Natural killer cell (primary cell): ENCODE data around the gene F11. TPM values are rescaled to one million over a fixed set of nuclear protein-coding genes. Genes with fewer than 3 reads are reported as not detected.

Experiments used
- ATAC-seq, 3 donors: fragments of 150-1000 bp in 2 of 3; fragments of 200-7000 bp in 1 of 3; cut with Tn5 transposase; 1 replicate in 1 of 3; 2 replicates in 2 of 3; pipeline ENCODE4 v1.10.0; 2021; ENCODE audit warnings: mild to moderate bottlenecking in 2 of 3, moderate library complexity in 2 of 3
- DNase-seq, 2 donors: peaks; one replicate each; pipeline versions ENCODE4 v3.0.0 to v3.0.0-alpha.2; 2013 to 2021; ENCODE audit warnings: mixed read lengths in 1 of 2
- H3K27ac ChIP-seq: one replicate; pipeline ENCODE4 v1.5.1; 2013; ENCODE audit warnings: mild to moderate bottlenecking, low read length
- H3K27me3 ChIP-seq: one replicate; pipeline ENCODE4 v1.6.1; 2013; ENCODE audit warnings: low read length; ENCODE audit not compliant: control insufficient read depth, insufficient read depth
- H3K36me3 ChIP-seq: one replicate; pipeline ENCODE4 v1.6.1; 2013; ENCODE audit warnings: low read length; ENCODE audit not compliant: control insufficient read depth, insufficient read depth
- H3K4me1 ChIP-seq: one replicate; pipeline ENCODE4 v1.6.1; 2013; ENCODE audit warnings: low read length; ENCODE audit not compliant: control insufficient read depth, insufficient read depth
- H3K4me3 ChIP-seq: one replicate; pipeline ENCODE4 v1.5.1; 2013; ENCODE audit warnings: low read length
- H3K9me3 ChIP-seq: one replicate; pipeline ENCODE4 v1.6.1; 2013; ENCODE audit warnings: low read length; ENCODE audit not compliant: control insufficient read depth, insufficient read depth
- H3K27ac Mint-ChIP-seq, 2 donors: one replicate each; pipeline ENCODE4 v1.8.0; 2022; ENCODE audit warnings: mild to moderate bottlenecking in 2 of 2, mixed read lengths in 2 of 2, moderate library complexity in 1 of 2
- H3K27me3 Mint-ChIP-seq, 2 donors: one replicate each; pipeline ENCODE4 v1.8.0; 2022; ENCODE audit warnings: low read depth in 2 of 2, mixed read lengths in 2 of 2
- H3K36me3 Mint-ChIP-seq: one replicate; pipeline ENCODE4 v1.8.0; 2022; ENCODE audit warnings: mixed read lengths
- H3K4me1 Mint-ChIP-seq, 2 donors: one replicate each; pipeline ENCODE4 v1.8.0; 2022; ENCODE audit warnings: mixed read lengths in 2 of 2
- H3K4me3 Mint-ChIP-seq: one replicate; pipeline ENCODE4 v1.8.0; 2022; ENCODE audit warnings: mild to moderate bottlenecking, moderate library complexity, mixed read lengths
- H3K9me3 Mint-ChIP-seq, 2 donors: one replicate each; pipeline ENCODE4 v1.8.0; 2022; ENCODE audit warnings: mixed read lengths in 2 of 2
- WGBS: methylation state at CpG from one replicate; pipeline ENCODE4 v1.1.7; 2013; ENCODE audit warnings: missing lambda C conversion rate; ENCODE audit not compliant: insufficient coverage; 5-methylcytosine and 5-hydroxymethylcytosine counted together
- intact Hi-C: fragments of 100-400 bp; cut with micrococcal nuclease; formaldehyde crosslinking; loops from one replicate; pipeline ENCODE4 v1.14.2; 2022
- total RNA-seq, 4 donors: library from RNA; stranded (reverse); fragments of 120-200 nt in 1 of 4; gene quantifications; one replicate each; pipeline versions ENCODE4 v1.2.3 to v1.2.4, GENCODE V29; 2013 to 2022
- TF ChIP-seq, protein P1 (sequence below): fragments of 200-600 bp; IDR thresholded peaks from one replicate; pipeline ENCODE4 v1.8.0; 2022; ENCODE audit warnings: antibody characterized with exemption

The F11 gene
- total RNA-seq, 3 donors from 2014 or later (not counting 1 experiment from before 2014, with no cell fraction given): 0.68 to 1.1 TPM; not detected in 1

DNA sequence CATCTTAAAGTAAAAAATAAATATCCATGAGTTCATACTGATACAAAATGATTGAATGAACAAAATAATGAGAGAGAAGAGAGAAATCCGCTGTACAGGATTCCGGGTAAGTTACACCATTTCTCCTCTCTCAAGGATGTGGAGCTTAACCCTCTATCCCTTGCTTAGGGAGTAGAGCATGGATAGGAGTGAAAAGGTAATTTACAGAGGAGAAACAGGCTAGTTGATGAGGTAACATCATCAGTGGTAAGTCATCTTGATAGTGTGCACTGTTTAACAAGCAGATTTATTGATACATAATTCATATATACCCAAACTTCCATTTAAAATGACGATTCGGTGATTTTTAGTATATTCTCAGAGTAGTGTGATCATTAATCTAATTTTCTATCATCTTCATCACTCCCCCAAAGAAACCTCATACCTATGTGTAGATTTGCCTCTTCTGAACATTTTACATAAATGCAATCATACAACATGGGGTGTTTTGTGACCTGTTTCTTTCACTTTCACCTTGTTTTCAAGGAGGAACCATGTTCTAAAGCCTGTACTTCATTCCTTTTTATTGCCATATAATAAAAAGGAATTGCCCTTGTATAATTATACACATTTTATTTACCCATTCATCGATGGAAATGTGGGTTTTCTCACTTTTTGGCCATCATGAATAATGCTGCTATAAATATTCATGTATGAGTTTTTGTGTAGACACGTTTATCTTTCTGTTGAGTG is 34.8 kb downstream of the F11 start:
- WGBS: 85% methylated on average over 1 of the region's 6 CpGs
- intact Hi-C loops: no loop called here
- H3K9me3 ChIP-seq: no peaks in the 10 kb centered on the region
- H3K27ac Mint-ChIP-seq: no peak overlapping the region
- H3K4me3 Mint-ChIP-seq: no peak overlapping the region
- H3K4me1 Mint-ChIP-seq: no peaks in the 10 kb centered on the region
- no peak overlapping the region for H3K4me3 ChIP-seq
- no peaks in the 10 kb centered on the region for H3K36me3 Mint-ChIP-seq
- H3K9me3 Mint-ChIP-seq: no peaks in the 10 kb centered on the region
- H3K27me3 ChIP-seq: peaks cover 6% of the 10 kb centered on the region
- H3K27me3 Mint-ChIP-seq: peaks cover 24 to 30% of the 10 kb centered on the region in 2 donors
- DNase-seq: no peak
- no peaks in the 10 kb centered on the region for H3K36me3 ChIP-seq
- no peak overlapping the region for H3K27ac ChIP-seq
- no peak for ATAC-seq
- TF ChIP-seq, protein P1, sequence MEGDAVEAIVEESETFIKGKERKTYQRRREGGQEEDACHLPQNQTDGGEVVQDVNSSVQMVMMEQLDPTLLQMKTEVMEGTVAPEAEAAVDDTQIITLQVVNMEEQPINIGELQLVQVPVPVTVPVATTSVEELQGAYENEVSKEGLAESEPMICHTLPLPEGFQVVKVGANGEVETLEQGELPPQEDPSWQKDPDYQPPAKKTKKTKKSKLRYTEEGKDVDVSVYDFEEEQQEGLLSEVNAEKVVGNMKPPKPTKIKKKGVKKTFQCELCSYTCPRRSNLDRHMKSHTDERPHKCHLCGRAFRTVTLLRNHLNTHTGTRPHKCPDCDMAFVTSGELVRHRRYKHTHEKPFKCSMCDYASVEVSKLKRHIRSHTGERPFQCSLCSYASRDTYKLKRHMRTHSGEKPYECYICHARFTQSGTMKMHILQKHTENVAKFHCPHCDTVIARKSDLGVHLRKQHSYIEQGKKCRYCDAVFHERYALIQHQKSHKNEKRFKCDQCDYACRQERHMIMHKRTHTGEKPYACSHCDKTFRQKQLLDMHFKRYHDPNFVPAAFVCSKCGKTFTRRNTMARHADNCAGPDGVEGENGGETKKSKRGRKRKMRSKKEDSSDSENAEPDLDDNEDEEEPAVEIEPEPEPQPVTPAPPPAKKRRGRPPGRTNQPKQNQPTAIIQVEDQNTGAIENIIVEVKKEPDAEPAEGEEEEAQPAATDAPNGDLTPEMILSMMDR: no peak
- H3K4me1 ChIP-seq: no peaks in the 10 kb centered on the region

DNA sequence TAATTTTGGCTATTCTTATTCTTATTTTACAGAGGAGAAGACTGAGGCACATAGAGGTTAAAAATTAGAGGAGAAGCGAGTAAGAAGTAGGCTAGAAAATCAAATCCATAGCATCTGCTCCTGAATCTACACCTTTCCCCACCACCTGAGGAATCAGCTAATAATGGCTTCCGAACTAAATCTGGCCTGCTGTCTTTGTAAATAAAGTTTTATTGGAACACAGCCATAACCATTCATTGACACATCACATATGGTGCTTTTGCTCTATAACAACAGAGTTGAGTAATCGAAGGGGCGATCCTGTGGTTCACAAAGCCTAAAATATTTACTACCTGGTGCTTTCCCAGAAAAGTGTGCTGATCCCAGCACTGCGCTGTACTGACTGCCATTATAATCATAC is 38.2 kb downstream of the F11 start:
- Histone ChIP-seq H3K27ac (no peak overlapping the region), H3K27me3 (no peaks in the 10 kb centered on the region), H3K9me3 (no peaks in the 10 kb centered on the region), H3K4me3 (no peak overlapping the region), H3K36me3 (no peaks in the 10 kb centered on the region), H3K4me1 (no peaks in the 10 kb centered on the region)
- WGBS: 92% methylated on average over 3 of the region's 5 CpGs
- Mint-ChIP-seq H3K36me3 (no peaks in the 10 kb centered on the region), H3K27me3 (peaks cover 24 to 29% of the 10 kb centered on the region in 2 donors), H3K9me3 (no peaks in the 10 kb centered on the region), H3K4me1 (no peaks in the 10 kb centered on the region), H3K27ac (no peak overlapping the region), H3K4me3 (no peak overlapping the region)
- ATAC-seq: no peak
- no peak for DNase-seq
- intact Hi-C loops: no loop called here
- TF ChIP-seq, protein P1: no peak

DNA sequence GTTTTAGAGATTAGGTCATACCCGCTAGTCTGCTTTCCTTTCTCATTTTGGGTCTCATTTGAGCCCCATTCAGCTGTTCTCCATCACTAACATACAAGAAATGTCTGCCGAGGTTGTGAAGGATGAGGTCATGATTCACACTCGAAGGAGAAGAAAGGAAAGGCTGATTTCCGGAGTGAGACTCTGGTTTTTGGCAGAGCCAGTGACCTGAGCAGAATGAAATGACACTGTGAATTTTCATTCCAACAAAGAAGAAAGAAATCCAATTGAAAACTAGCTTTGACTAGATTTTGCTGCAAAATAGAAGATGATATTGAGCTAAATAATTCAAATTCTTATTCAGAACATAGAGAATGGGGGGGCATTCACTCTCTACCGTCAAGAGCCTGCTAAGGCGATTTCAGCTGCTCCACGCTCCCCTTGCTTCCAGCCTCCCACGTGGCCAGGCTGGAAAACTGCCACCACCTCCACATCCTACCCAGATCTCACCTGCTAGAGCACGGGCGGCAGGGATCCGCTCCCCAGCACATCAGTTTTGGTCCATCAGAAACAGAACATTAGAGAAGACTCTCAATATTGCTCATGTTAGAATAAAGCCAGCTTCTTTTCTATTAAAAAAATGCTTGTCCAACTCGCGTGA is 39.0 kb downstream of the F11 start:
- H3K36me3 ChIP-seq: no peaks in the 10 kb centered on the region
- Mint-ChIP-seq H3K4me3 (no peak overlapping the region), H3K36me3 (no peaks in the 10 kb centered on the region), H3K9me3 (no peaks in the 10 kb centered on the region), H3K27me3 (peaks cover 20 to 26% of the 10 kb centered on the region in 2 donors), H3K27ac (no peak overlapping the region), H3K4me1 (no peaks in the 10 kb centered on the region)
- intact Hi-C loops: no loop called here
- H3K4me3 ChIP-seq: no peak overlapping the region
- 74% methylated on average over 12 of the region's 13 CpGs for WGBS
- no peaks in the 10 kb centered on the region for H3K27me3 ChIP-seq
- ATAC-seq (no peak), DNase-seq (no peak)
- no peak overlapping the region for H3K27ac ChIP-seq
- H3K9me3 ChIP-seq: no peaks in the 10 kb centered on the region
- TF ChIP-seq, protein P1: no peak
- no peaks in the 10 kb centered on the region for H3K4me1 ChIP-seq
